Measurements from ENCODE around the gene DCPS.
A peak's percentile ranks its signal among the peaks of the same experiment; 100 is the strongest.
"Not testable (repeated sequence)": the region's sequence is repeated elsewhere in the genome, so short reads cannot be mapped to it uniquely, and the experiment has no call there.

The DCPS gene

GRCh38 chr11:126362879-126363655, 59.2 kb downstream of the DCPS start:
- no peak for DNase-seq

GRCh38 chr11:126363706-126364248, 59.9 kb downstream of the DCPS start:
- DNase-seq = no peak

- DNase-seq = not testable (repeated sequence)
Observed at GRCh38 chr11:126364735-126365134, 60.9 kb downstream of the DCPS start.

GRCh38 chr11:126365508-126365907, 61.6 kb downstream of the DCPS start:
- DNase-seq = not testable (repeated sequence)

- DNase-seq = no peak
Observed at GRCh38 chr11:126366064-126366822, 62.4 kb downstream of the DCPS start.

GRCh38 chr11:126366823-126367654, 63.2 kb downstream of the DCPS start:
- DNase-seq = not testable (repeated sequence)

GRCh38 chr11:126367806-126368205, 63.9 kb downstream of the DCPS start:
- DNase-seq = not testable (repeated sequence)

GRCh38 chr11:126368336-126369119, 64.7 kb downstream of the DCPS start:
- peak; percentile 59 for DNase-seq

GRCh38 chr11:126370016-126370415, 66.2 kb downstream of the DCPS start:
- no peak for DNase-seq

- no peak for DNase-seq
Observed at GRCh38 chr11:126371595-126371994, 67.7 kb downstream of the DCPS start.

- not testable (repeated sequence) for DNase-seq
Observed at GRCh38 chr11:126373389-126374066, 69.7 kb downstream of the DCPS start.

- not testable (repeated sequence) for DNase-seq
Observed at GRCh38 chr11:126374562-126375300, 70.9 kb downstream of the DCPS start.

- no peak for DNase-seq
Observed at GRCh38 chr11:126375726-126376125, 71.9 kb downstream of the DCPS start.

GRCh38 chr11:126378763-126379162, 74.9 kb downstream of the DCPS start:
- no peak for DNase-seq

- DNase-seq = no peak
Observed at GRCh38 chr11:126380909-126381308, 77.0 kb downstream of the DCPS start.

- DNase-seq = not testable (repeated sequence)
Observed at GRCh38 chr11:126381960-126382359, 78.1 kb downstream of the DCPS start.

- not testable (repeated sequence) for DNase-seq
Observed at GRCh38 chr11:126382641-126383040, 78.8 kb downstream of the DCPS start.

GRCh38 chr11:126383339-126384335, 79.8 kb downstream of the DCPS start:
- DNase-seq = no peak

GRCh38 chr11:126384449-126385070, 80.7 kb downstream of the DCPS start:
- no peak for DNase-seq
